HG03139 (cell line): ENCODE data around the gene OR10H5.
"Not testable (repeated sequence)": the region's sequence is repeated elsewhere in the genome, so short reads cannot be mapped to it uniquely, and the experiment has no call there.

Experiments
- ATAC-seq: cut with Tn5 transposase; IDR thresholded peaks from one replicate; pipeline ENCODE4 v1.9.1; 2021; ENCODE audit not compliant: unreplicated experiment

Gene OR10H5

GRCh38 chr19:15811476-15811875, 24.0 kb downstream of the OR10H5 start:
- no peak for ATAC-seq

GRCh38 chr19:15812060-15812722, 24.7 kb downstream of the OR10H5 start:
- no peak for ATAC-seq

GRCh38 chr19:15813916-15814315, 26.5 kb downstream of the OR10H5 start:
- no peak for ATAC-seq

GRCh38 chr19:15815306-15815705, 27.8 kb downstream of the OR10H5 start, which contains the start of gene OR10H1:
Gene OR10H1, minus strand, starts transcription at chr19:15815664. Its CDS starts 7,627 bp downstream, at chr19:15808037.
- ATAC-seq = no peak

- ATAC-seq = no peak
These were observed 33.2 kb downstream of the OR10H5 start for GRCh38 chr19:15820646-15821045.

GRCh38 chr19:15825753-15826152, 38.3 kb downstream of the OR10H5 start:
- no peak for ATAC-seq

- no peak for ATAC-seq
These were observed 40.7 kb downstream of the OR10H5 start for GRCh38 chr19:15828121-15828610.

GRCh38 chr19:15828611-15829305, 41.3 kb downstream of the OR10H5 start:
- not testable (repeated sequence) for ATAC-seq

GRCh38 chr19:15829306-15829698, 41.8 kb downstream of the OR10H5 start:
- ATAC-seq = no peak

GRCh38 chr19:15829786-15830185, 42.3 kb downstream of the OR10H5 start:
- ATAC-seq = no peak

GRCh38 chr19:15831626-15832025, 44.2 kb downstream of the OR10H5 start:
- no peak for ATAC-seq

- ATAC-seq = not testable (repeated sequence)
These were observed 46.8 kb downstream of the OR10H5 start for GRCh38 chr19:15834232-15834631.

GRCh38 chr19:15835565-15836329, 48.3 kb downstream of the OR10H5 start:
- not testable (repeated sequence) for ATAC-seq

- peak; percentile 94 for ATAC-seq
These were observed 49.1 kb downstream of the OR10H5 start for GRCh38 chr19:15836330-15837220.

GRCh38 chr19:15837221-15837731, 49.8 kb downstream of the OR10H5 start:
- ATAC-seq = no peak

GRCh38 chr19:15838351-15838750, 50.9 kb downstream of the OR10H5 start:
- no peak for ATAC-seq

GRCh38 chr19:15839888-15840287, 52.4 kb downstream of the OR10H5 start:
- not testable (repeated sequence) for ATAC-seq

GRCh38 chr19:15840833-15841232, 53.4 kb downstream of the OR10H5 start:
- no peak for ATAC-seq

- ATAC-seq = no peak
These were observed 54.6 kb downstream of the OR10H5 start for GRCh38 chr19:15841875-15842569.
